Ishikawa (cell line): ENCODE data around the gene ERP29.
A peak's percentile ranks its signal among the peaks of the same experiment; 100 is the strongest.

Source experiments
- CEBPB ChIP-seq: IDR thresholded peaks from 2 replicates; pipeline ENCODE4 v1.6.1; 2012
- CREB1 ChIP-seq: IDR thresholded peaks from 2 replicates; pipeline ENCODE4 v1.6.1; 2012; ENCODE audit warnings: low read depth
- EGR1 ChIP-seq: IDR thresholded peaks from 2 replicates; pipeline ENCODE4 v1.6.1; 2012
- EP300 ChIP-seq: IDR thresholded peaks from 2 replicates; pipeline ENCODE4 v1.6.1; 2012; ENCODE audit warnings: borderline replicate concordance
- FOXM1 ChIP-seq: IDR thresholded peaks from 2 replicates; pipeline ENCODE4 v1.6.1; 2012; ENCODE audit warnings: low read depth, borderline replicate concordance
- NFIC ChIP-seq: IDR thresholded peaks from 2 replicates; pipeline ENCODE4 v1.6.1; 2012
- RAD21 ChIP-seq: IDR thresholded peaks from 2 replicates; pipeline ENCODE4 v1.6.1; 2012; ENCODE audit warnings: low read depth
- REST ChIP-seq: IDR thresholded peaks from 2 replicates; pipeline ENCODE4 v1.6.1; 2012; ENCODE audit warnings: low read depth, mild to moderate bottlenecking
- TAF1 ChIP-seq: IDR thresholded peaks from 2 replicates; pipeline ENCODE4 v1.6.1; 2012; ENCODE audit warnings: low read depth, mild to moderate bottlenecking
- TCF12 ChIP-seq: IDR thresholded peaks from 2 replicates; pipeline ENCODE4 v1.6.1; 2012; ENCODE audit warnings: low read depth
- TEAD4 ChIP-seq: IDR thresholded peaks from 2 replicates; pipeline ENCODE4 v1.6.1; 2012
- YY1 ChIP-seq: IDR thresholded peaks from 2 replicates; pipeline ENCODE4 v1.6.1; 2012; ENCODE audit warnings: low read depth
- ZBTB7A ChIP-seq: IDR thresholded peaks from 2 replicates; pipeline ENCODE4 v1.6.1; 2012; ENCODE audit warnings: low read depth
- TF ChIP-seq, protein P1 (sequence below): IDR thresholded peaks from 2 replicates; pipeline ENCODE4 v1.6.1; 2012
- TF ChIP-seq, protein P2 (sequence below): IDR thresholded peaks from 2 replicates; pipeline ENCODE4 v1.6.1; 2012

ERP29 gene

GRCh38 chr12:112012775-112013600 is at the start of gene ERP29, which contains the start of gene TMEM116:
Gene ERP29 (plus strand): TSS chr12:112013426. CDS start chr12:112013466, 40 bp downstream.
Gene TMEM116 (minus strand): TSS chr12:112013165. CDS start chr12:112005270, 7,895 bp downstream.
- TF ChIP-seq, protein P1, sequence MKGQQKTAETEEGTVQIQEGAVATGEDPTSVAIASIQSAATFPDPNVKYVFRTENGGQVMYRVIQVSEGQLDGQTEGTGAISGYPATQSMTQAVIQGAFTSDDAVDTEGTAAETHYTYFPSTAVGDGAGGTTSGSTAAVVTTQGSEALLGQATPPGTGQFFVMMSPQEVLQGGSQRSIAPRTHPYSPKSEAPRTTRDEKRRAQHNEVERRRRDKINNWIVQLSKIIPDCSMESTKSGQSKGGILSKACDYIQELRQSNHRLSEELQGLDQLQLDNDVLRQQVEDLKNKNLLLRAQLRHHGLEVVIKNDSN, result peak; percentile 99
- TF ChIP-seq ZBTB7A, result no peak
- no peak; the same call in 1 of the 2 replicates for TF ChIP-seq FOXM1
- no peak for TF ChIP-seq TEAD4
- no peak for TF ChIP-seq NFIC
- no peak for TF ChIP-seq EP300
- TF ChIP-seq EGR1, result peak; percentile 28; the same call in 1 of the 2 replicates
- no peak for TF ChIP-seq CREB1
- peak; percentile 90 for TF ChIP-seq YY1
- peak; percentile 87 for TF ChIP-seq TAF1
- no peak for TF ChIP-seq CEBPB
- TF ChIP-seq, protein P2, sequence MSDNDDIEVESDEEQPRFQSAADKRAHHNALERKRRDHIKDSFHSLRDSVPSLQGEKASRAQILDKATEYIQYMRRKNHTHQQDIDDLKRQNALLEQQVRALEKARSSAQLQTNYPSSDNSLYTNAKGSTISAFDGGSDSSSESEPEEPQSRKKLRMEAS, result peak; percentile 96
- peak; percentile 26; the same call in 1 of the 2 replicates for TF ChIP-seq RAD21
- no peak for TF ChIP-seq REST
- peak; percentile 23; the same call in 1 of the 2 replicates for TF ChIP-seq TCF12

GRCh38 chr12:111964935-111965334 is 48.3 kb upstream of the ERP29 start:
- TF ChIP-seq RAD21 (no peak), EP300 (no peak), ZBTB7A (no peak), NFIC (no peak), TCF12 (no peak)
- TF ChIP-seq, protein P2, result no peak

- TF ChIP-seq TAF1 (no peak), NFIC (no peak), EP300 (no peak), RAD21 (no peak), TCF12 (no peak), TEAD4 (no peak), FOXM1 (no peak), REST (no peak), ZBTB7A (no peak), CREB1 (no peak), EGR1 (no peak), CEBPB (no peak), YY1 (no peak)
- TF ChIP-seq, protein P1, result no peak
- TF ChIP-seq, protein P2, result no peak
Observed at GRCh38 chr12:111971800-111972199, 41.4 kb upstream of the ERP29 start.

DNA sequence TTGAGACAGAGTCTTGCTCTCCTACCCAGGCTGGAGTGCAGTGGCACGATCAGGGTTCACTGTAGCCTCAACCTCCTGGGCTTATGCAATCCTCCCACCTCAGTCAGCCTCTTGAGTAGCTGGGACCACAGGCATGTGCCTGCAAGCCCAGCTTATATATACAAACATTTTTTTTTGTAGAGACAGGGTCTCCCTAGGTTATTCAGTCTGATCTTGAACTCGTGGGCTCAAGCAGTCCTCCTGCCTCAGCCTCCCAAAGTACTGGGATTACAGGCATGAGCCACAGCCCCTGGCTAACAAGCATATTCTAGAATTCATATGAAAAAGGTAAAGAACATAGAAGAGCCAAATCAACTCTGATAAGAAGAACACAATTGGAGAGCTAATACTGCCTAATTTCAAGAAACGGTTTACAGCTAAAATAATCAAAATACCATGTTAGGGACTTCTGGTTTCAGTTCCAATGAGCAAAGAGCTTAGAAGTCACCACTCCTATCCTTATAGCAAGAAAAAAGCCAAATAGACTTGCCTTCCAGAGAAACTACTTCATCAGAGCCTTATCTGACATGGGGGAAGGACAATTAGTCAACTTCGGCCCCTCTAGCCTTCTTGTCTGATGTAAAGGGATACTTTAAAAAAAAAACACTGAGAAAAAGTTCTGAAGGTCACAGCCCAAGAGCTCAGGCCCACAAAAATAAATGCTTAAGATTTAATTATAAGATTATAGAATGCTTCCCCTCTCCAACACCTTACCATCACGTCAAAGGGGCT is 37.9 kb upstream of the ERP29 start:
- no peak for TF ChIP-seq CREB1
- no peak for TF ChIP-seq REST
- no peak for TF ChIP-seq TAF1
- no peak for TF ChIP-seq RAD21
- no peak for TF ChIP-seq EGR1
- TF ChIP-seq TCF12, result no peak
- TF ChIP-seq FOXM1, result no peak
- no peak for TF ChIP-seq YY1
- no peak for TF ChIP-seq NFIC
- TF ChIP-seq CEBPB, result no peak
- no peak for TF ChIP-seq TEAD4
